ENCODE results near the gene RAP1B. TPM values are rescaled to one million over a fixed set of nuclear protein-coding genes. Genes with fewer than 3 reads are reported as not detected.

Gene RAP1B
- total RNA-seq, 1 experiment from 2014 or later: 86.9 TPM

GRCh38 chr12:68577949-68578348 is 32.8 kb upstream of the RAP1B start:
- ATAC-seq: no peak
- TF ChIP-seq ZNF232 (CRISPR knock-in tag; IDR thresholded peaks at IDR 0.05): no peak
- no peak for TF ChIP-seq ETV6 (CRISPR knock-in tag; IDR thresholded peaks at IDR 0.05)
- no peak for TF ChIP-seq IRF2 (CRISPR knock-in tag; IDR thresholded peaks at IDR 0.05; ENCODE audit: borderline replicate concordance, low read depth)
- no peak for TF ChIP-seq ZNF671 (CRISPR knock-in tag; IDR thresholded peaks at IDR 0.05)
- TF ChIP-seq ZNF263 (CRISPR knock-in tag; IDR thresholded peaks at IDR 0.05; ENCODE audit: low read depth): no peak
- no peak for TF ChIP-seq MLX (CRISPR knock-in tag; IDR thresholded peaks at IDR 0.05)
- no peak for TF ChIP-seq SP1 (CRISPR knock-in tag; conservative IDR thresholded peaks at IDR 0.05)
- no peak for TF ChIP-seq ZNF423 (CRISPR knock-in tag; IDR thresholded peaks at IDR 0.05)
- TF ChIP-seq ATF6 (CRISPR knock-in tag; IDR thresholded peaks at IDR 0.05): no peak
- no peak for TF ChIP-seq TEAD4 (CRISPR knock-in tag; IDR thresholded peaks at IDR 0.05)
- no peak for TF ChIP-seq ZNF396 (CRISPR knock-in tag; IDR thresholded peaks at IDR 0.05; ENCODE audit: borderline replicate concordance)
- no peak for TF ChIP-seq NR3C1 (CRISPR knock-in tag; conservative IDR thresholded peaks at IDR 0.05; ENCODE audit: low read depth)
- TF ChIP-seq E2F1 (CRISPR knock-in tag; IDR thresholded peaks at IDR 0.05): no peak
- TF ChIP-seq MAX (CRISPR knock-in tag; IDR thresholded peaks at IDR 0.05): no peak
- no peak for TF ChIP-seq NFYB (CRISPR knock-in tag; conservative IDR thresholded peaks at IDR 0.05; ENCODE audit: low read depth)
- no peak for TF ChIP-seq HMGA2 (CRISPR knock-in tag; IDR thresholded peaks at IDR 0.05)
- no peak for TF ChIP-seq ERG (CRISPR knock-in tag; IDR thresholded peaks at IDR 0.05)
- TF ChIP-seq STAT6 (CRISPR knock-in tag; conservative IDR thresholded peaks at IDR 0.05; ENCODE audit: low read depth): no peak
- CTCF ChIA-PET: no interaction called here
- no peak for DNase-seq (ENCODE audit: low spot score)
- H3K27ac Mint-ChIP-seq: no peak overlapping the region
- no peaks in the 10 kb centered on the region for H3K9me3 Mint-ChIP-seq
- POLR2A ChIA-PET: no interaction called here
- H3K36me3 Mint-ChIP-seq: no peaks in the 10 kb centered on the region
- H3K4me1 Mint-ChIP-seq: no peaks in the 10 kb centered on the region
- no peak overlapping the region for H3K4me3 Mint-ChIP-seq
- H3K27me3 Mint-ChIP-seq (ENCODE audit: low read depth): no peaks in the 10 kb centered on the region; the same call in 1 of the 2 replicates

- ChIA-PET POLR2A (no interaction called here), CTCF (no interaction called here)
- Mint-ChIP-seq H3K4me3 (no peak overlapping the region), H3K27ac (no peak overlapping the region), H3K36me3 (no peaks in the 10 kb centered on the region), H3K9me3 (no peaks in the 10 kb centered on the region), H3K27me3 (ENCODE audit: low read depth) (no peaks in the 10 kb centered on the region; the same call in 1 of the 2 replicates), H3K4me1 (no peaks in the 10 kb centered on the region)
- DNase-seq (ENCODE audit: low spot score) (no peak), ATAC-seq (no peak)
- TF ChIP-seq NR2C2 (CRISPR knock-in tag; IDR thresholded peaks at IDR 0.05) (no peak), GABPB1 (CRISPR knock-in tag; IDR thresholded peaks at IDR 0.05) (no peak), IRF1 (CRISPR knock-in tag; IDR thresholded peaks at IDR 0.05) (no peak), ZNF263 (CRISPR knock-in tag; IDR thresholded peaks at IDR 0.05; ENCODE audit: low read depth) (no peak), STAT6 (CRISPR knock-in tag; conservative IDR thresholded peaks at IDR 0.05; ENCODE audit: low read depth) (no peak), E2F5 (CRISPR knock-in tag; IDR thresholded peaks at IDR 0.05) (no peak), ZNF416 (CRISPR knock-in tag; IDR thresholded peaks at IDR 0.05) (no peak), JAZF1 (CRISPR knock-in tag; IDR thresholded peaks at IDR 0.05) (no peak), SP1 (CRISPR knock-in tag; conservative IDR thresholded peaks at IDR 0.05) (no peak), MXD4 (CRISPR knock-in tag; IDR thresholded peaks at IDR 0.05; ENCODE audit: borderline replicate concordance) (no peak)
Observed at GRCh38 chr12:68578765-68579164, 31.9 kb upstream of the RAP1B start.
